Activated CD4-positive, CD25-positive, alpha-beta regulatory T cell treated with anti-CD3 and anti-CD28 coated beads, Interleukin-2, amount 50 U/mL, for 72 hours (primary cell): ENCODE measurements around the gene BAHD1.

Experiments used
- DNase-seq: peaks from one replicate; pipeline ENCODE4 v3.0.0; 2021

Gene BAHD1

GRCh38 chr15:40440743-40441564, at the start of gene BAHD1:
Gene BAHD1 (plus strand): TSS chr15:40440953. CDS start chr15:40458465, 17,512 bp downstream.
- peak; percentile 96 for DNase-seq

GRCh38 chr15:40392986-40393948, 47.5 kb upstream of the BAHD1 start:
- no peak for DNase-seq

DNA sequence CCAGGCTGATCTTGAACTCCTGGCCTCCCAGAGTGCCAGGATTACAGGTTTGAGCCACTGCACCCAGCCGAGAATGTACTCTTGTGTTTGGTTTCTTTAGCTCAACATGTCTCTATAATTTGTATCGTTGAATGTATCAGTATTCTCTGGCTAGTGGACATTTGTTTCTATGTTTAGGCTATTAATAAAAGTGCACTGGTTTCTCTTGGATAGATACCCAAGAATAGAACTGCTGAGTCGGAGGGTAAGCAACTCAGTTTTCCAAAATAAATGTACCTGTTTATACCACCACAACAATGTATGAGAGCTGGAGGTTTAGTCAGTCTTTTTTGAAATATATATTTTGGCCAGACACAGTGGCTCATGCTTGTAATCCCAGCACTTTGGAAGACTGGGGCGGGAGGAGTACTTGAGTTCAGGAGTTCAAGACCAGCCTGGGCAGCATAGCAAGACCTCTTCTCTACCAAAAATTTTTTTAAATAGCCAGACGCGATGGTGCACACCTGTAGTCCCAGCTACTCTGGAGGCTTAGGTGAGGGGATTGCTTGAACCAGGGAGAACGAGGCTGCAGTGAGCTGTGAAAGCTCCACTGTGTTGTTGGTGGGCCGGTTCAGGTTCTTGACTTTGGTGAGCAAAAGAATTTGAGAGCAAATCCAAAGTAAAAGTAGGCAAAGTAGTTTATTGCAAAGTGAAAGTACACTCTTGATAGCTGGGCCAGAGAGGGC, 42.9 kb upstream of the BAHD1 start:
- no peak for DNase-seq

- DNase-seq, result no peak
Measured at GRCh38 chr15:40398413-40398873, 42.3 kb upstream of the BAHD1 start.

DNA sequence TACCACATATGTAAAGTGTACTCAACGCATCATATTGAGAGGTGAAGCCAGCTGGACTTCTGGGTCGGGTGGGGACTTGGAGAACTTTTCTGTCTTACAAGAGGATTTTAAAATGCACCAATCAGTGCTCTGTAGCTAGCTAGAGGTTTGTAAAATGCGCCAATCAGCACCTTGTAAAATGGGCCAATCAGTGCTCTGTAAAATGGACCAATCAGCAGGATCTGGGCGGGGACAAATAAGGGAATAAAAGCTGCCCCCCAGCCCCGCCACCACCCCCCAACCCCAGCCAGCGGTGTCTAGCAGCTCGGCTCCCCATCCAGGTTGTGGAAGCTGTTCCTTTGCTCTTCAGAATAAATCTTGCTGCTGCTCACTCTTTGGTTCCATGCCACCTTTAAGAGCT, 41.4 kb upstream of the BAHD1 start:
- no peak for DNase-seq

- DNase-seq, result peak; percentile 80
Measured at GRCh38 chr15:40405501-40406381, 35.0 kb upstream of the BAHD1 start, which contains the start of gene IVD. Gene IVD (plus strand): TSS chr15:40405795. CDS start chr15:40405828, 33 bp downstream.

DNA sequence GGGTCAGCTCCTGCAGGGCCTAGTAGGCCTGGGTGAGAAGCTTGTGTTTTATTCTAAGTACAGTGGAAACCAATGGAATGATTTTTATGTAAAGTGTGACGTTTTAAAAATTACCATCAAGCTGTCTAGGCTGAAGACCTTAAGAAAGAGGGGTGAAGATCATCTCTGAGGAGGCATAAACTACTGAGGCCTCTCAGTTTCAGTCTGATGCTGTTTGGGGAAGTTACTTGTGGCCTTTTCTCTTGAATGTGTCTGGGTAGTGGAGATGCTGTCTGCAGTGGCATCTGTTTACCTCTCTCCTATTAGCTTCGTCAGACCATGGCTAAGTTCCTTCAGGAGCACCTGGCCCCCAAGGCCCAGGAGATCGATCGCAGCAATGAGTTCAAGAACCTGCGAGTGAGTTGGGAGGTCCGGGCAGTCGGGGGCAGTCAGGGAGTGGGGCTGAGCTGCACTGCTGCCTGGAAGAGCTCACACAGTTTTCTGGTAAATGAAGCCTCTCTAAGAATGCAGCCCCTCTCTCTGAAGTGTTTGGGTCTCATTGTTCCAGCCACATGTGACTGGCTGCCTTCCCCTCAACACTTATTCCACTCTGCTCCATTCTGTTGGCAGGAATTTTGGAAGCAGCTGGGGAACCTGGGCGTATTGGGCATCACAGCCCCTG, 33.3 kb upstream of the BAHD1 start:
- no peak for DNase-seq

GRCh38 chr15:40409366-40409765, 31.4 kb upstream of the BAHD1 start:
- no peak for DNase-seq

DNA sequence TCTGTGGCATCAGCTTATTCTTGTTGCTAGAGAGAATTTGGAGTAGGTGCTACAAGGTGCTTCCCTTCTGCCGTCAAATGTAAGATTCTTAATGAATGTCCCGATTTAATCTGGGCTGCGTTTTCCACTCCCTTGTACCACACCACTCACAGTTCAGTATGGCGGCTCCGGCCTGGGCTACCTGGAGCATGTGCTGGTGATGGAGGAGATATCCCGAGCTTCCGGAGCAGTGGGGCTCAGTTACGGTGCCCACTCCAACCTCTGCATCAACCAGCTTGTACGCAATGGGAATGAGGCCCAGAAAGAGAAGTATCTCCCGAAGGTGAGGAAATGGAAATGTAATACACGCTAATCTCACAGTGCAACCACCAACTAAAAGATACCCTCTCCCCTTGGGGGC, 30.3 kb upstream of the BAHD1 start:
- no peak for DNase-seq

DNA sequence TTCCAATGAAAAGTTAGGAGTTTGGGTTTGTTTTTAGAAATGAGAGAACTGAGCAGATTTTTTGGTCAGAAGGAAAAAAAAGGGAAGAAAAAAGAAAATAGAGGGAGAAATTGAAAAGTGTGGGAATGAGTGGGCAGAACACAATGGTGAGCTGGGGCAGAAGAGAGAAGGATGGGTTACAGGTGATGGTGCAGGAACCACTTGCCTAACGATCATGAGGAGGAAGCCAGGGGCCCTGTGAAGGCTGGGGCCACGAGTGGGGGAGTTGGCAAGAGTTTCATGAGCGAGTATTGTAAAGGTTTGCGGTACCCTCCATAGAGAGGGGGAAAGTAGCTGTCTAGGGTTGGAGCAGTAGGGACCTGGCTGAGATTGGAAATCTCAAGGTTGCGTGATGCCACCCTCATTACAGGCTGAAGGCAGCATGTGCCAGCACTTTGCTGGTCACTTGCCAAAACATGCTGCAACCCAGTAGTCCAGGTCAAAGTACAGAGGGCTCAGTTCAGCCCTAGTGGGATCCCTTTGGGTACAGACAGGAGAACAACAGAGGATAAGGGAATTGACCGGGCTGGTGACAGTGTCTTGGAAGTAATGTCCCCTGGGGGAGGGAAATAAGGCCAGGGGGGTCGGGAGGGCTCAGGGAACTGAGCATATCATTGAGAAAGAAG, 28.5 kb upstream of the BAHD1 start:
- no peak for DNase-seq

DNA sequence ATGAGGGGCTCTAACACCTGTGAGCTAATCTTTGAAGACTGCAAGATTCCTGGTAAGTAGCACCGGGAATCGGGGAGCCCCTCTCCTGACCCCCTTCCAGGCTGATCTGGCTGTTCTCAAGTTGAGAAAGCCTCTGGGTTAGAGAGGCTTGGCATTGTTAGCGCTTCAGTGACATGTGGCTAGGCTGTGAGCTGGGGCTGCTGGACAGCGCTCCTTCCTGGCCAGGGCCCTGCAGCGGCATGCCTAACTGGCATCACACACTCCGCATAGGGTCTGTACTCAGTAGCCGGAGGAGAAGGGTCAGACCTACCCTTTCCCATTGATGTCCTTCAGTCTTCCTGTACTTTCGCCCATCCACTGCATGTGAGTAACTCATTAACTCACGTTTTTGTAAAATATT, 27.7 kb upstream of the BAHD1 start:
- no peak for DNase-seq

- DNase-seq, result no peak
Measured at GRCh38 chr15:40414816-40415215, 25.9 kb upstream of the BAHD1 start.

DNA sequence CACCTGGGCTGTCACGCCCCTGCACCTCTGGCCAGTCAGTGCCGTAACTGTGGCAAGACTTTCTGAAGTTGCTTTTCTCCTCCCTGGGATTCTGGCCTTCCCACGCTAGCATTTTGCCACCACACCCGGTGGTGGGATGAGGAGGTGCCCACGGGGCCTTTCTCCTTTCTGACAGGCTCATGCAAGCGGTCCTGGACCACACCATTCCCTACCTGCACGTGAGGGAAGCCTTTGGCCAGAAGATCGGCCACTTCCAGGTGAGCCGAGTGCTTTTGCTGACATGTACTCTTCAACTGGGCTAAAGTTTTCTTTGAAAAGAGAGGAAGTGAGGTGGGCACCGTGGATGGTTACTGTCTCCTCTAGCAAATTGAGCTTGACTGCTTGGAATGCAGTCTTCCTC, 25.5 kb upstream of the BAHD1 start:
- no peak for DNase-seq

- DNase-seq, result no peak
Measured at GRCh38 chr15:40416056-40416455, 24.7 kb upstream of the BAHD1 start.

GRCh38 chr15:40418126-40418525, 22.6 kb upstream of the BAHD1 start:
- no peak for DNase-seq

DNA sequence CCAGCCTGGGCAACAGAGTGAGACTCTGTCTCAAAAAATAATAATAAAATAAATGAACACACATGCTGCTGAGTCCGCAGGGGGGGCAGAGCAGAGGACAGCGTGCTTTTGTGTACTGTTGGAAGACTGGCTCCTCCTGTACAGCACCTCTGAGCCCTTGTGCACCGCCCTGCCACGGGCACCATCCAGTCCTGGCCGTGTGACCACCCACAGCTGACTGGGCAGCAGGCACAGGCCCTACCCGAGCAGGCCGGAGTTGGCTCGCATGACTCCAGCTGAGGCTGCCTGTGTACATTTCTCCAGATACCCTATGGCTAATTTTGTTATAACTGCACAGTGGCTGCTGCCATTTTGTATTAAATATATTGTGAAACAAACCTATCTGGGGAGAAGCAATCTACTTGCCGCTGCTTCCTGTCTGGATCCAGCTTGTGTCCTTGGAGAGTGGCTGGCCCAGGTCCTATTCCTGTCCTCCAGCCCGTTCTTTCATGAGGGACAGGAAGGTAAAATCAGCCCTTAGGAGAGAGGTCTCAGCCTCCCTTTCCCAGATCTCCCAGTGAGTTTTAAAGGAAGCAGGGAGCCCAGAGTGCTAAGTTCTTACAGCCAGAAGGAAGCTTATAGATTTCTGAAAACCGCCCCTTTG, 20.6 kb upstream of the BAHD1 start:
- DNase-seq, result no peak

GRCh38 chr15:40420793-40421192, 20.0 kb upstream of the BAHD1 start:
- no peak for DNase-seq

GRCh38 chr15:40421246-40422157, 19.3 kb upstream of the BAHD1 start:
- peak; percentile 85 for DNase-seq

DNA sequence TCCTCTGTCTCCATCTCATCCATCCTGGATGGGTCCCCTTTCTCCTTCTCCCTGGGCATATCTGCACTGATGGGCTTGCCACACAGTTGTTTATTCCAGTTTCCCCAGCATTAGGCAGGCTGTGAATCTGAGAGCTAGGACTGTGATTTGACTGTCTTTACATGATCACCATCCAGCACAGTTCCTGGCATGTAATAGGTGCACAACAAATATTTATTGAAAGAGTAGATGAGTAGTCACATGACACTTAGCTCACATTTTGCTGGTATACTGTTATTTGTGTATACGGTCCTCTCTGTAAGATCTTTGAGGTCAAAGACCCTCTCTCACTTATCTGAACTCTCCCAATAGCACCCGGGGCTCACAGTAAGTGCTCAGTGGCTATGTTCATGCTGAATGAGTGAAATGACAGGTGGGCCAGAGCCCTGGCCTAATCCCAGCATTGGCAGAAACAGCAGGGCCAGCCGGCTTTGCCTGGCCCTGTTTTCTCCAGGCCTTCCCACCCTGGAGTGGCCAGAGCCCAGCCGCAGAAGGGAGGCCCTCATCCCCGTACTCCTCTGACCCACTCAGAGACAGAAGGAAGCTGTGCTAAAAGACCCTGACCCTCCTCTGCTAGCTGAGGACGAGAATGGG, 16.2 kb upstream of the BAHD1 start:
- DNase-seq, result no peak
